DOHH2 (cell line): ENCODE results near the gene ACTN1.

Source experiments
- H3F3A ChIP-seq: fragments of 200-600 bp; sonication (generic), shearing (Covaris generic); 2 replicates; pipeline ENCODE4 v1.6.0; 2016; ENCODE audit warnings: antibody characterized with exemption, mild to moderate bottlenecking; ENCODE audit not compliant: control insufficient read depth, insufficient read depth
- H3K27ac ChIP-seq: fragments of 200-600 bp; sonication (generic); 2 replicates; pipeline ENCODE4 v1.5.1; 2014; ENCODE audit warnings: low read depth, mild to moderate bottlenecking, low read length, moderate library complexity
- H3K27me3 ChIP-seq: fragments of 200-600 bp; sonication (generic); 2 replicates; pipeline ENCODE4 v1.6.1; 2014; ENCODE audit warnings: mild to moderate bottlenecking, low read length, mixed read lengths; ENCODE audit not compliant: control insufficient read depth
- H3K36me3 ChIP-seq: fragments of 200-600 bp; sonication (generic); 2 replicates; pipeline ENCODE4 v1.6.1; 2014; ENCODE audit warnings: mild to moderate bottlenecking, low read length, moderate library complexity, mixed read lengths; ENCODE audit not compliant: control insufficient read depth
- H3K4me1 ChIP-seq: fragments of 200-600 bp; sonication (generic); 2 replicates; pipeline ENCODE4 v1.6.1; 2014; ENCODE audit warnings: mild to moderate bottlenecking, low read length, mixed read lengths; ENCODE audit not compliant: control insufficient read depth
- H3K4me2 ChIP-seq: fragments of 200-600 bp; sonication (generic); 2 replicates; pipeline ENCODE4 v1.6.0; 2014; ENCODE audit warnings: mild to moderate bottlenecking, low read length, moderate library complexity
- H3K4me3 ChIP-seq: fragments of 200-600 bp; sonication (generic); 2 replicates; pipeline ENCODE4 v1.5.1; 2014; ENCODE audit warnings: mild to moderate bottlenecking, low read length, mixed read lengths
- H3K79me2 ChIP-seq: fragments of 200-600 bp; sonication (generic); 2 replicates; pipeline ENCODE4 v1.6.1; 2014; ENCODE audit warnings: mild to moderate bottlenecking, low read length, mixed read lengths; ENCODE audit not compliant: control insufficient read depth
- H3K9me2 ChIP-seq: fragments of 200-600 bp; sonication (generic); replicated peaks from 2 replicates; pipeline ENCODE4 v1.6.1; 2014; ENCODE audit warnings: mild to moderate bottlenecking, low read length, mixed read lengths; ENCODE audit not compliant: control insufficient read depth
- H3K9me3 ChIP-seq: fragments of 200-600 bp; sonication (generic); 2 replicates; pipeline ENCODE4 v1.6.1; 2014; ENCODE audit warnings: antibody characterized with exemption, low read length, mixed read lengths; ENCODE audit not compliant: control insufficient read depth, insufficient read depth
- H4K20me1 ChIP-seq: fragments of 200-600 bp; sonication (generic); 2 replicates; pipeline ENCODE4 v1.6.0; 2014; ENCODE audit warnings: low read depth, mild to moderate bottlenecking, antibody characterized with exemption, low read length, moderate library complexity; ENCODE audit not compliant: control insufficient read depth, insufficient read depth
- EZH2phosphoT487 ChIP-seq: fragments of 200-600 bp; sonication (generic); IDR thresholded peaks from 2 replicates; pipeline ENCODE4 v1.6.1; 2017; ENCODE audit warnings: borderline replicate concordance, mild to moderate bottlenecking, antibody characterized with exemption, low read length, moderate library complexity, mixed read lengths
- TF ChIP-seq, protein P1 (sequence below): fragments of 200-600 bp; sonication (generic); IDR thresholded peaks from one replicate; pipeline ENCODE4 v1.5.1; 2014; ENCODE audit warnings: antibody characterized with exemption, mild to moderate bottlenecking, low read depth, low read length; ENCODE audit not compliant: poor library complexity, severe bottlenecking

The ACTN1 gene

DNA sequence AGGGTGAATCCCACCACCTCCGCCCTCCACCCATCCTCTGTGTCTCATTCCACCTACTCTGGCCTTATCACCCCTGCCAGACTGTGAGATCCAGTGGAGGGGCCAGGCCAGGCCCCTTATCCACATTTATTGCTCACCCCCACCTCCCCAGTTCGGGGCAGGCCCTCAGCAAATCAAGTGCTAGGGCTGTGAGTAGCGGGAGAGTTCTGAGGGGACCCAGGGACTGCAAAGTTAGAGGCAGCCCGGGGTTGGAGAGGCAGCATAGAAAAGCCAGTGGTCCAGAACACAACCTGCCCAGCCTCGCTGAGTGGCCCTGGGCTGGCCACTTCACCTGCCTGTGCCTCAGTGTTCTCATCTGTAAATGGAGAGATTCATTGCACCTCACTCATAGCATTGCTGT, 27.2 kb upstream of the ACTN1 start:
- Histone ChIP-seq H4K20me1 (no peaks in the 10 kb centered on the region), H3K36me3 (no peaks in the 10 kb centered on the region), H3K4me2 (no peak overlapping the region), H3K27me3 (no peaks in the 10 kb centered on the region), H3K9me2 (no peaks in the 10 kb centered on the region), H3K4me1 (no peaks in the 10 kb centered on the region), H3K27ac (no peak overlapping the region), H3K9me3 (no peaks in the 10 kb centered on the region), H3F3A (no peaks in the 10 kb centered on the region), H3K79me2 (no peaks in the 10 kb centered on the region), H3K4me3 (no peak overlapping the region)
- TF ChIP-seq, protein P1, sequence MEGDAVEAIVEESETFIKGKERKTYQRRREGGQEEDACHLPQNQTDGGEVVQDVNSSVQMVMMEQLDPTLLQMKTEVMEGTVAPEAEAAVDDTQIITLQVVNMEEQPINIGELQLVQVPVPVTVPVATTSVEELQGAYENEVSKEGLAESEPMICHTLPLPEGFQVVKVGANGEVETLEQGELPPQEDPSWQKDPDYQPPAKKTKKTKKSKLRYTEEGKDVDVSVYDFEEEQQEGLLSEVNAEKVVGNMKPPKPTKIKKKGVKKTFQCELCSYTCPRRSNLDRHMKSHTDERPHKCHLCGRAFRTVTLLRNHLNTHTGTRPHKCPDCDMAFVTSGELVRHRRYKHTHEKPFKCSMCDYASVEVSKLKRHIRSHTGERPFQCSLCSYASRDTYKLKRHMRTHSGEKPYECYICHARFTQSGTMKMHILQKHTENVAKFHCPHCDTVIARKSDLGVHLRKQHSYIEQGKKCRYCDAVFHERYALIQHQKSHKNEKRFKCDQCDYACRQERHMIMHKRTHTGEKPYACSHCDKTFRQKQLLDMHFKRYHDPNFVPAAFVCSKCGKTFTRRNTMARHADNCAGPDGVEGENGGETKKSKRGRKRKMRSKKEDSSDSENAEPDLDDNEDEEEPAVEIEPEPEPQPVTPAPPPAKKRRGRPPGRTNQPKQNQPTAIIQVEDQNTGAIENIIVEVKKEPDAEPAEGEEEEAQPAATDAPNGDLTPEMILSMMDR: no peak
- no peak for TF ChIP-seq EZH2phosphoT487

DNA sequence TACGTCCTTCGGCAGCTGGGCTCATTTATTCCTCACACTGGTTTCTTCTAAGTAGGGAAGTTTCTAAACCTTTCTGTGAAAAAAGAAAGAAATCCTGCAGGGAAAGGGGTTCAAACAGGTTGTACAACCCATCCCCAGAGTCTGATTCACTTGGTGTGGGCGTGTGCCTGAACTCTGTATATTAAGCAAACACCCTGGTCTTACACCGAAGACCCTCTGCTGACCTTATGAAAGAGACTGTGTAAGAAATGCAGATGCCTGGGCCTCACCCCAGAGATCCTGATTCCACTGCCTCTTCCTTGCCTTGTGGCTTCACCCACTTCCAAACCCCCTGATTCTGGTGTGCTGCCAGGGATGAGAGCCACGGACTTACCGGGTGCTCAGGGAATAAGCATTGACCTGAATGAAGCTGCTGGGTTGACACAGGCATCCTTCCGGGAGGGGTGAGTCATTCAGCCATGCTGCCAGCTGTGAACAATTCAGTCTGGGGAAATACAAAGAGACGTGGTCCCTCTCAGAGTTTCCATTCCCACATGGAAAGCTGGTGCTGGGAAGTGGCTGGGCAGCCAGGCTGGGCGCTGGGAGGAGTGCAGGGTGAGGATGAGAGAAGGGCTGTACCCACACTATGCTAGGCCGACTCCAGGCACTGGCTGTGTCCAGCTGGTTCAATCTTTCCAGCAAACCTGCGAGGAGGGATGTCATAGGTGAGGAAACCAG, 26.5 kb upstream of the ACTN1 start:
- Histone ChIP-seq H4K20me1 (no peaks in the 10 kb centered on the region), H3K9me2 (no peaks in the 10 kb centered on the region), H3K27ac (no peak overlapping the region), H3K4me1 (no peaks in the 10 kb centered on the region), H3K36me3 (no peaks in the 10 kb centered on the region), H3K4me2 (no peak overlapping the region), H3K27me3 (no peaks in the 10 kb centered on the region), H3K4me3 (no peak overlapping the region), H3F3A (no peaks in the 10 kb centered on the region), H3K9me3 (no peaks in the 10 kb centered on the region), H3K79me2 (no peaks in the 10 kb centered on the region)
- TF ChIP-seq, protein P1: no peak
- no peak for TF ChIP-seq EZH2phosphoT487

DNA sequence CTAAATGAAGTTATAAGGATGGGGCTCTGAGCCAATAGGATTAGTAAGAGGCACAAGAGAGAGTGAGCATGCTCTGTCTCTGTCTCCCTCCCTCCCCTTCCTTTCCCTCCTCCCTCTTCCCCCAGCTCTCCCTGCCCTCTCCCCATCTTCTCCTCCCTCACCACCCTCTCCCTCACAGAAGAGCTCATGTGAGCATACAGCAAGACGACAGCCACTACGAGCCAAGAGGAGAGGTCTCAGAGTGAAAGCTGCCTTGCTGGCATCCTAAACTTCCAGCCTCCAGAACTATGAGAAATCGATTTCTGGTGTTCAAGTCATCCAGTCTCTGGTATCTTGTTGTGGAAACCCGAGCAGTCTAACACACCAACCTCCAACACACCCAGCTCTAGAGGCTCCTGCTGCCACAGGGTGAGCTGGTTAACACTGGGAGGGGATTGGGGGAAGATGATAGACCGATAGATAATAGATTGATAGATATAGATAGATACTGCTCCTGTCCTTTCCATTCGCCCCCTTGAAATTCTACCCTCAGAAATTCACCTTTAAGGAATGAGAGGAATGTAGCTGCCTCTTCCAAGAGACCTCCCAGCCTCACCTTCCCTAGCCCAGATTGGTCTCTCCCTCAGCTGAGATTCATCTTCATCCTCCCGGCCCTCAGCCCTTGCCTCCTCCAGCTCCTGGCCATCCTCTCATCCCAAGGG, 25.8 kb upstream of the ACTN1 start:
- TF ChIP-seq EZH2phosphoT487: no peak
- TF ChIP-seq, protein P1: no peak
- Histone ChIP-seq H3K27me3 (no peaks in the 10 kb centered on the region), H3K4me3 (no peak overlapping the region), H3K9me2 (no peaks in the 10 kb centered on the region), H3K4me2 (no peak overlapping the region), H3F3A (no peaks in the 10 kb centered on the region), H3K36me3 (no peaks in the 10 kb centered on the region), H4K20me1 (no peaks in the 10 kb centered on the region), H3K27ac (no peak overlapping the region), H3K4me1 (no peaks in the 10 kb centered on the region), H3K79me2 (no peaks in the 10 kb centered on the region), H3K9me3 (no peaks in the 10 kb centered on the region)
